Vagina (tissue), 2 donors: ENCODE results near the gene OR10W1.

Experiments used
- CTCF ChIP-seq, 3 experiments: fragments of 450-650 bp in 2 of 3; fragments of 200-600 bp in 1 of 3; sonication (generic) in 1 of 3; IDR thresholded peaks; one replicate each; pipeline ENCODE4 v1.5.1; 2017 to 2019; ENCODE audit warnings: antibody characterized with exemption in 3 of 3, mild to moderate bottlenecking in 2 of 3, moderate library complexity in 2 of 3
- POLR2AphosphoS5 ChIP-seq, 2 donors: sonication (generic); formaldehyde crosslinking; IDR thresholded peaks; one replicate each; pipeline ENCODE4 v1.9.0; 2017; ENCODE audit warnings: antibody characterized with exemption in 2 of 2, mild to moderate bottlenecking in 2 of 2, low read depth in 1 of 2; ENCODE audit not compliant: insufficient read depth in 1 of 2

DNA sequence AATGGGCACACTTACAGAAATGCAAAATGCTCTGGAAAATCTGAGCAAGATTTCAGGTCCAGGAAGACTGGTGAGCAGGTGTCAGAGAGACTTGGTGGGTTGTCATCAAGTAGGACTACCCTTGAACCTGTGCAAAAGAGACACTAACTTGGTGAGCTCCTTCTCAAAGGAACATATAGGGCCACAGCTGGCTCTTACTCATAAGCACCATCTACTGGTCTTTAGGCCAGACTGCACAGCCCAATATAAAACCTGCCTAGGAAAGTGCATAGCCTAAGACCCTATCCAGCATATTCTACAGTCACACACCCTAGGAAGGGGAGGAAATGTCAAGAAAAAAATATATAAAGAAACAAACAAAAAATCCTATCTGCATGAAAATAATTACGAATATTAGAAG is 18.2 kb upstream of the OR10W1 start:
- TF ChIP-seq CTCF (IDR thresholded peaks at IDR 0.05): no peak
- no peak for TF ChIP-seq POLR2AphosphoS5 (IDR thresholded peaks at IDR 0.05; ENCODE audit: insufficient read depth in 1 of 2, low read depth in 1 of 2)
